H1 (cell line): Measurements from ENCODE around the gene LCN12. TPM values are rescaled to one million over a fixed set of nuclear protein-coding genes. Genes with fewer than 3 reads are reported as not detected.

Source experiments
- ASH2L ChIP-seq: fragments of 200-600, 300-600 bp; sonication (generic); IDR thresholded peaks from one replicate; pipeline ENCODE4 v1.7.1; 2017; ENCODE audit warnings: low read length
- BRCA1 ChIP-seq: IDR thresholded peaks from 2 replicates; pipeline ENCODE4 v1.6.1; 2012; ENCODE audit warnings: low read depth, low read length, improper control_type of control experiment
- CBX8 ChIP-seq: fragments of 300-800, 300-1000 bp; sonication (generic); IDR thresholded peaks from 2 replicates; pipeline ENCODE4 v1.7.1; 2016; ENCODE audit warnings: low read depth, low read length, borderline replicate concordance
- E2F6 ChIP-seq: IDR thresholded peaks from 2 replicates; pipeline ENCODE4 v1.6.1; 2012; ENCODE audit warnings: inconsistent platforms
- GABPA ChIP-seq: IDR thresholded peaks from 2 replicates; pipeline ENCODE4 v1.6.1; 2011; ENCODE audit warnings: mild to moderate bottlenecking, low read length, moderate library complexity, borderline replicate concordance; ENCODE audit not compliant: insufficient read depth
- JUN ChIP-seq: IDR thresholded peaks from 2 replicates; pipeline ENCODE4 v1.6.1; 2011; ENCODE audit warnings: low read depth, mild to moderate bottlenecking, improper control_type of control experiment, low read length
- POLR2A ChIP-seq, 2 experiments: IDR thresholded peaks; 1 replicate in 1 of 2; 2 replicates in 1 of 2; pipeline ENCODE4 v1.6.1; 2011; ENCODE audit warnings: low read depth in 2 of 2, low read length in 2 of 2, mild to moderate bottlenecking in 2 of 2; ENCODE audit errors: control extremely low read depth in 1 of 2
- SP2 ChIP-seq: IDR thresholded peaks from 2 replicates; pipeline ENCODE4 v1.6.1; 2012; ENCODE audit warnings: mild to moderate bottlenecking, low read length, inconsistent platforms
- polyA plus RNA-seq, 7 experiments: library from polyadenylated mRNA; depleted of rRNA in 3 of 7; stranded (reverse) in 5 of 7; unstranded in 2 of 7; fragments of >200 nt in 5 of 7; fragments of 200-250 nt in 2 of 7; gene quantifications; 1 replicate in 5 of 7; 2 replicates in 1 of 7; 4 replicates in 1 of 7; pipeline versions ENCODE4 v1.2.1 to v1.2.3, GENCODE V29; 2011 to 2013; ENCODE audit warnings: missing spikeins in 2 of 7, mixed read lengths in 2 of 7
- total RNA-seq: library from RNA; stranded (reverse); fragmentation: NEBNext Ultra II Directional; extraction: Animal tissue kit (Norgen Biotek cat#: 25700); gene quantifications from 2 replicates; pipeline ENCODE4 v1.2.1, GENCODE V29; 2021

LCN12 gene
- total and polyA plus RNA-seq, 2 of the 8 experiments (the other 6 are each of a cell fraction or from before 2014, with no cell fraction given): 1.1 to 1.7 TPM

GRCh38 chr9:136942112-136942880, 9.8 kb upstream of the LCN12 start (continued):
- TF ChIP-seq SP2 (no peak), E2F6 (no peak), JUN (no peak), CBX8 (no peak), BRCA1 (no peak), GABPA (no peak), ASH2L (no peak), POLR2A (IDR thresholded peaks at IDR 0.05; ENCODE audit: control extremely low read depth in 1 of 2, low read depth in 2 of 2, low read length in 2 of 2) (no peak)
